Measurements from ENCODE around the gene NAGK.

Gene NAGK

GRCh38 chr2:71126957-71127356, 58.5 kb downstream of the NAGK start:
- H3K9ac ChIP-seq (ENCODE audit: low read depth, low read length): no peak overlapping the region
- TF ChIP-seq EZH2 (IDR thresholded peaks at IDR 0.05; ENCODE audit: borderline replicate concordance, low read depth, low read length, severe bottlenecking) (no peak), CTCF (IDR thresholded peaks at IDR 0.05; ENCODE audit: borderline replicate concordance, extremely low read depth, low read length, poor library complexity, severe bottlenecking) (no peak)
- no peak overlapping the region for H3K4me3 ChIP-seq (ENCODE audit: low read depth in 1 of 2, low read length in 2 of 2)
- no peak overlapping the region for H3K4me2 ChIP-seq (ENCODE audit: insufficient read depth, low read length)
- peaks cover 32% of the 10 kb centered on the region for H3K4me1 ChIP-seq (ENCODE audit: insufficient read depth, low read length)
- no peaks in the 10 kb centered on the region for H3K9me3 ChIP-seq (ENCODE audit: insufficient read depth, low read length, severe bottlenecking)
- peaks cover 21% of the 10 kb centered on the region for H3K36me3 ChIP-seq (ENCODE audit: insufficient read depth, low read length)
- H2AFZ ChIP-seq (ENCODE audit: low read depth, low read length): no peak overlapping the region
- DNase-seq (no peak), ATAC-seq (ENCODE audit: insufficient read depth, low read depth) (no peak)
- H3K27ac ChIP-seq (ENCODE audit: low read length): no peak overlapping the region
- peaks cover under 1% of the 10 kb centered on the region; the same call in 1 of the 2 replicates for H4K20me1 ChIP-seq (ENCODE audit: insufficient read depth, low read length)
- no peaks in the 10 kb centered on the region for H3K27me3 ChIP-seq (ENCODE audit: insufficient read depth, low read length, poor library complexity)
- H3K79me2 ChIP-seq (ENCODE audit: insufficient read depth, low read length): peaks cover 48% of the 10 kb centered on the region
